Endothelial cell of umbilical vein (primary cell): Measurements from ENCODE around the gene ATP8A2. TPM values are rescaled to one million over a fixed set of nuclear protein-coding genes. Genes with fewer than 3 reads are reported as not detected.

Source experiments
- BruUV-seq: library from RNA; stranded (reverse); fragments of 400-500 nt; replicated peaks from 2 replicates; lab custom pipeline; 2021; lab: Mats Ljungman, UMichigan
- CTCF ChIA-PET: fragments of 300-600, 350-600 bp; sonication (Branson Sonifier 250); formaldehyde crosslinking; loops from one replicate; lab custom pipeline; 2021; ENCODE audit warnings: antibody characterized with exemption, inconsistent platforms; lab: Charles Lee
- POLR2A ChIA-PET: fragments of 300-600, 350-600 bp; sonication (Branson Sonifier 250); formaldehyde crosslinking; loops from one replicate; lab custom pipeline; 2021; ENCODE audit warnings: antibody characterized with exemption, inconsistent platforms; lab: Charles Lee
- DNase-seq: peaks from one replicate; pipeline ENCODE4 v3.0.0-alpha.2; 2011; ENCODE audit warnings: low read depth, low spot score
- FAIRE-seq: peaks from 2 replicates; lab custom pipeline; 2011; peaks lifted over from hg19 to GRCh38; lab: Jason Lieb, UNC
- H2AFZ ChIP-seq: 2 replicates; pipeline ENCODE4 v1.6.0; 2012; ENCODE audit warnings: low read depth, low read length, control low read depth, inconsistent platforms
- H3K27ac ChIP-seq: 2 replicates; pipeline ENCODE4 v1.5.1; 2011; ENCODE audit warnings: low read depth, mild to moderate bottlenecking, control low read depth, low read length, moderate library complexity; ENCODE audit not compliant: insufficient read depth
- H3K27me3 ChIP-seq, 2 experiments: 2 replicates each; pipeline versions ENCODE4 v1.6.0 to v1.6.1; 2011; ENCODE audit warnings: low read length in 2 of 2, mixed read lengths in 1 of 2; ENCODE audit not compliant: control insufficient read depth in 2 of 2, insufficient read depth in 2 of 2
- H3K36me3 ChIP-seq, 2 experiments: 2 replicates in 1 of 2; 3 replicates in 1 of 2; pipeline ENCODE4 v1.5.1; 2011; ENCODE audit warnings: low read length in 2 of 2, mild to moderate bottlenecking in 1 of 2, moderate library complexity in 1 of 2; ENCODE audit not compliant: control insufficient read depth in 2 of 2, insufficient read depth in 2 of 2; ENCODE audit errors: extremely low read depth in 1 of 2
- H3K4me1 ChIP-seq: 3 replicates; pipeline ENCODE4 v1.5.1; 2011; ENCODE audit warnings: mild to moderate bottlenecking, low read length; ENCODE audit not compliant: control insufficient read depth, insufficient read depth; ENCODE audit errors: extremely low read depth
- H3K4me2 ChIP-seq: 2 replicates; pipeline ENCODE4 v1.6.1; 2011; ENCODE audit warnings: low read length, control low read depth, mixed read lengths; ENCODE audit not compliant: insufficient read depth
- H3K4me3 ChIP-seq, 3 experiments: fragments of 200-600 bp in 1 of 3; sonication (generic), shearing (Covaris generic) in 1 of 3; replicated peaks in 1 of 3; 2 replicates each; pipeline ENCODE4 v1.5.1; 2011 to 2016; ENCODE audit warnings: control low read depth in 3 of 3, low read length in 3 of 3, mild to moderate bottlenecking in 2 of 3, inconsistent platforms in 1 of 3, low read depth in 1 of 3, moderate library complexity in 1 of 3; ENCODE audit not compliant: insufficient read depth in 1 of 3
- H3K79me2 ChIP-seq: 2 replicates; pipeline ENCODE4 v1.6.0; 2012; ENCODE audit warnings: low read length, inconsistent platforms; ENCODE audit not compliant: control insufficient read depth, insufficient read depth
- H3K9ac ChIP-seq: replicated peaks from 2 replicates; pipeline ENCODE3; 2011; ENCODE audit warnings: low read length, control low read depth; ENCODE audit not compliant: insufficient read depth; ENCODE audit errors: extremely low read depth
- H3K9me1 ChIP-seq: replicated peaks from 3 replicates; pipeline ENCODE4 v1.6.0; 2011; ENCODE audit warnings: mild to moderate bottlenecking, low read length; ENCODE audit not compliant: control insufficient read depth, insufficient read depth; ENCODE audit errors: extremely low read depth
- H3K9me3 ChIP-seq: replicated peaks from 2 replicates; pipeline ENCODE4 v1.5.1; 2012; ENCODE audit warnings: low read length, inconsistent platforms; ENCODE audit not compliant: control insufficient read depth, insufficient read depth
- H4K20me1 ChIP-seq: replicated peaks from 2 replicates; pipeline ENCODE3; 2011; ENCODE audit warnings: mild to moderate bottlenecking, low read length; ENCODE audit not compliant: control insufficient read depth, insufficient read depth; ENCODE audit errors: extremely low read depth
- EZH2 ChIP-seq: IDR thresholded peaks from 2 replicates; pipeline ENCODE4 v1.6.1; 2012; ENCODE audit warnings: borderline replicate concordance, low read depth, mild to moderate bottlenecking, moderate library complexity, low read length, inconsistent platforms; ENCODE audit not compliant: severe bottlenecking
- FOS ChIP-seq: IDR thresholded peaks from 2 replicates; pipeline ENCODE4 v1.6.1; 2011; ENCODE audit warnings: mild to moderate bottlenecking, low read length, moderate library complexity, borderline replicate concordance; ENCODE audit not compliant: insufficient read depth
- GATA2 ChIP-seq: IDR thresholded peaks from 2 replicates; pipeline ENCODE4 v1.7.0; 2011; ENCODE audit warnings: low read depth, mild to moderate bottlenecking, moderate library complexity, mixed read lengths, low read length; ENCODE audit not compliant: insufficient read length, insufficient read depth
- JUN ChIP-seq: IDR thresholded peaks from 2 replicates; pipeline ENCODE4 v1.6.1; 2011; ENCODE audit warnings: borderline replicate concordance, low read depth; ENCODE audit not compliant: insufficient read length, insufficient read depth
- MYC ChIP-seq: IDR thresholded peaks from one replicate; pipeline ENCODE4 v1.6.1; 2011; ENCODE audit warnings: mild to moderate bottlenecking, low read depth, low read length
- POLR2A ChIP-seq: IDR thresholded peaks from 2 replicates; pipeline ENCODE4 v1.6.1; 2012; ENCODE audit warnings: low read depth, mild to moderate bottlenecking, control low read depth, low read length
- POLR2AphosphoS5 ChIP-seq: IDR thresholded peaks from 2 replicates; pipeline ENCODE4 v1.6.1; 2012; ENCODE audit warnings: low read depth, mild to moderate bottlenecking, control low read depth, low read length, moderate library complexity; ENCODE audit not compliant: insufficient read depth
- dilution Hi-C: fragments of 300-500 bp; cut with MboI; formaldehyde crosslinking; loops from one replicate; pipeline ENCODE4 v1.15.0; 2019; ENCODE audit warnings: low sequenced_read_pairs; ENCODE audit not compliant: extremely low pct_ligation_motif_present
- intact Hi-C: fragments of 100-400 bp; cut with micrococcal nuclease; formaldehyde crosslinking; loops from one replicate; pipeline ENCODE4 v1.10.0; 2022
- polyA plus RNA-seq, 4 experiments: library from polyadenylated mRNA; depleted of rRNA in 3 of 4; stranded (reverse) in 3 of 4; unstranded in 1 of 4; fragments of >200 nt; gene quantifications; 2 replicates each; pipeline versions ENCODE4 v1.2.1 to v1.2.3, GENCODE V29; 2011 to 2012; ENCODE audit warnings: missing spikeins in 1 of 4
- total RNA-seq: library from RNA; stranded (reverse); gene quantifications from 2 replicates; pipeline ENCODE4 v1.2.3, GENCODE V29; 2021
- TF ChIP-seq, protein P1 (sequence below), 2 donors: IDR thresholded peaks; 1 replicate in 1 of 2; 2 replicates in 1 of 2; pipeline ENCODE4 v1.5.1; 2011; ENCODE audit warnings: low read length in 2 of 2, mild to moderate bottlenecking in 2 of 2, moderate library complexity in 2 of 2, control low read depth in 1 of 2, inconsistent platforms in 1 of 2, low read depth in 1 of 2; ENCODE audit not compliant: insufficient read depth in 1 of 2; ENCODE audit errors: extremely low read depth in 1 of 2
- TF ChIP-seq, protein P2 (sequence below): IDR thresholded peaks from 2 replicates; pipeline ENCODE4 v1.6.1; 2011; ENCODE audit not compliant: insufficient read depth, insufficient read length

The ATP8A2 gene
- total and polyA plus RNA-seq, 2 donors (not counting 3 experiments of a cell fraction or from before 2014, with no cell fraction given) = 0.11 to 0.49 TPM

DNA sequence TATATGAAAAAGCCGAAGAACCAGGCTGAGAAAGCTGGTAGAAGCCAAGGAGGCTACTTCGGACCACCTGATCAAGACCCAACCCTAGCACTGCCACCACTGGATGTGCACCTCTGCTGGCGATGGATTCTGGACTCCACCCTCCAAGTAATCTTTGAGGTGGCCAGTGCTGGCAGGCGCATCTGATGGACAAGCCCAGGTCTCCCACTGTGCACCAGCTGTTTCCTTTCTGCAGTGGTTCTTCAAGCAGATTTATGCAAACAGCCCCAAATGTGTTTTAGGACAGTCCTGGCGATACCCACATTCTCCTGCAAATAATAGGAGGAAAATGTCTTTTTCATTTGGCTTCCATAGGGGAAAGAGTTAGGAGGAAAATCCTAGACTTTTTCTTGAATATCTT, 507.7 kb downstream of the ATP8A2 start:
- no peaks in the 10 kb centered on the region for H3K9me3 ChIP-seq
- TF ChIP-seq MYC (no peak), POLR2A (no peak)
- ChIA-PET POLR2A (no interaction called here), CTCF (no interaction called here)
- H3K79me2 ChIP-seq = no peaks in the 10 kb centered on the region
- H3K9me1 ChIP-seq = no peaks in the 10 kb centered on the region
- H2AFZ ChIP-seq = no peak overlapping the region
- H3K4me2 ChIP-seq = no peak overlapping the region
- no peak overlapping the region for H3K9ac ChIP-seq
- BruUV-seq = no TSS peak
- FAIRE-seq (no peak), DNase-seq (no peak)
- H3K27me3 ChIP-seq = peaks cover 9 to 28% of the 10 kb centered on the region in 2 experiments
- no peaks in the 10 kb centered on the region for H3K36me3 ChIP-seq
- intact Hi-C loops (no loop called here), dilution Hi-C loops (no loop called here)
- no peaks in the 10 kb centered on the region for H4K20me1 ChIP-seq
- H3K4me1 ChIP-seq = no peaks in the 10 kb centered on the region
- no peak overlapping the region for H3K4me3 ChIP-seq
- H3K27ac ChIP-seq = no peak overlapping the region

DNA sequence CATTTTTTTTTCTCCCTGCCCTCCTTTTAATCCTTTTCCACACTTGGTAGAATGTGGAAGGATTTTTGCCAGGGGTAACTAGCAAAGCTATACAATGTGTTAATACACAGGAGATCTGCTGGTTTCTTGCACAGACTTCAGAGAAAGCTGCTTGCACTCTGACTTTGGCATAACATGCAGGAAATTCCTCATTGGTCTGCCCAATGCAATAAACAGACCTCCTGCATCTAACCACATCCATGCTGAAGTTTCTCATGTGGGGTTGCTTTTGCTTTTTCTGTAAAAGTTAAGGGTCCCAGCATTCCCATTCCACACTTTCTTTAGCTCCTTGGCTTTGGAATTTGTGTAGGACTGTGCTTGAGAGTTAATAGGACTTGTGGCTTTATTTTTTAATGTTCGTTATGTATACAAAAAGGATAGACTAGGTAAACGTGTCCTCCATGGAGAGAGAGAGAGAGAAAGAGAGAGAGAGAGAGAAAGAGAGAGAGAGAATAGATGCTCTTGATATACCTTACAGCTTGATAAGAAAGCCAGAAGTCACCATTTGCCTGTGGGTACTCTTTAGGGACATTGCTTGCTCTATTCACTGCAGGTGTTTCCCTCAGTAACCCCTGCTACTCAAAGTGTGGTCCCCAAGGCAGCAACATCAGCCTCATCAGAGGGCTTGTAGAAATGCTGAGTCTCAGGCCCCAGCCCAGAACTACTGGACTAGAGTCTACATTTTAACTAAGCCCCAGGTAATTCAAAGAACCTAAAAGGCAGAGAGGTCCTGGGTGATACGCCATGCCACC, 509.6 kb downstream of the ATP8A2 start:
- Histone ChIP-seq H3K4me3 (no peak overlapping the region), H3K27me3 (peaks cover 9 to 28% of the 10 kb centered on the region in 2 experiments), H3K4me1 (no peaks in the 10 kb centered on the region), H3K9me1 (no peaks in the 10 kb centered on the region), H3K36me3 (no peaks in the 10 kb centered on the region), H3K9me3 (no peaks in the 10 kb centered on the region), H2AFZ (no peak overlapping the region), H4K20me1 (no peaks in the 10 kb centered on the region), H3K79me2 (no peaks in the 10 kb centered on the region), H3K4me2 (no peak overlapping the region), H3K9ac (no peak overlapping the region), H3K27ac (no peak overlapping the region)
- FAIRE-seq (peak; percentile 50), DNase-seq (no peak)
- no TSS peak for BruUV-seq
- CTCF ChIA-PET = no interaction called here
- POLR2A ChIA-PET = no interaction called here
- dilution Hi-C loops (no loop called here), intact Hi-C loops (no loop called here)
- TF ChIP-seq FOS (no peak), MYC (no peak), POLR2AphosphoS5 (no peak), GATA2 (no peak), POLR2A (no peak), JUN (no peak), EZH2 (no peak)
- TF ChIP-seq, protein P1, sequence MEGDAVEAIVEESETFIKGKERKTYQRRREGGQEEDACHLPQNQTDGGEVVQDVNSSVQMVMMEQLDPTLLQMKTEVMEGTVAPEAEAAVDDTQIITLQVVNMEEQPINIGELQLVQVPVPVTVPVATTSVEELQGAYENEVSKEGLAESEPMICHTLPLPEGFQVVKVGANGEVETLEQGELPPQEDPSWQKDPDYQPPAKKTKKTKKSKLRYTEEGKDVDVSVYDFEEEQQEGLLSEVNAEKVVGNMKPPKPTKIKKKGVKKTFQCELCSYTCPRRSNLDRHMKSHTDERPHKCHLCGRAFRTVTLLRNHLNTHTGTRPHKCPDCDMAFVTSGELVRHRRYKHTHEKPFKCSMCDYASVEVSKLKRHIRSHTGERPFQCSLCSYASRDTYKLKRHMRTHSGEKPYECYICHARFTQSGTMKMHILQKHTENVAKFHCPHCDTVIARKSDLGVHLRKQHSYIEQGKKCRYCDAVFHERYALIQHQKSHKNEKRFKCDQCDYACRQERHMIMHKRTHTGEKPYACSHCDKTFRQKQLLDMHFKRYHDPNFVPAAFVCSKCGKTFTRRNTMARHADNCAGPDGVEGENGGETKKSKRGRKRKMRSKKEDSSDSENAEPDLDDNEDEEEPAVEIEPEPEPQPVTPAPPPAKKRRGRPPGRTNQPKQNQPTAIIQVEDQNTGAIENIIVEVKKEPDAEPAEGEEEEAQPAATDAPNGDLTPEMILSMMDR (IDR thresholded peaks at IDR 0.05; ENCODE audit: extremely low read depth in 1 of 2, insufficient read depth in 1 of 2, low read depth in 1 of 2, low read length in 2 of 2) = no peak
- TF ChIP-seq, protein P2, sequence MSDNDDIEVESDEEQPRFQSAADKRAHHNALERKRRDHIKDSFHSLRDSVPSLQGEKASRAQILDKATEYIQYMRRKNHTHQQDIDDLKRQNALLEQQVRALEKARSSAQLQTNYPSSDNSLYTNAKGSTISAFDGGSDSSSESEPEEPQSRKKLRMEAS = no peak
